ENCODE measurements around the gene TSPAN4.

Gene TSPAN4

DNA sequence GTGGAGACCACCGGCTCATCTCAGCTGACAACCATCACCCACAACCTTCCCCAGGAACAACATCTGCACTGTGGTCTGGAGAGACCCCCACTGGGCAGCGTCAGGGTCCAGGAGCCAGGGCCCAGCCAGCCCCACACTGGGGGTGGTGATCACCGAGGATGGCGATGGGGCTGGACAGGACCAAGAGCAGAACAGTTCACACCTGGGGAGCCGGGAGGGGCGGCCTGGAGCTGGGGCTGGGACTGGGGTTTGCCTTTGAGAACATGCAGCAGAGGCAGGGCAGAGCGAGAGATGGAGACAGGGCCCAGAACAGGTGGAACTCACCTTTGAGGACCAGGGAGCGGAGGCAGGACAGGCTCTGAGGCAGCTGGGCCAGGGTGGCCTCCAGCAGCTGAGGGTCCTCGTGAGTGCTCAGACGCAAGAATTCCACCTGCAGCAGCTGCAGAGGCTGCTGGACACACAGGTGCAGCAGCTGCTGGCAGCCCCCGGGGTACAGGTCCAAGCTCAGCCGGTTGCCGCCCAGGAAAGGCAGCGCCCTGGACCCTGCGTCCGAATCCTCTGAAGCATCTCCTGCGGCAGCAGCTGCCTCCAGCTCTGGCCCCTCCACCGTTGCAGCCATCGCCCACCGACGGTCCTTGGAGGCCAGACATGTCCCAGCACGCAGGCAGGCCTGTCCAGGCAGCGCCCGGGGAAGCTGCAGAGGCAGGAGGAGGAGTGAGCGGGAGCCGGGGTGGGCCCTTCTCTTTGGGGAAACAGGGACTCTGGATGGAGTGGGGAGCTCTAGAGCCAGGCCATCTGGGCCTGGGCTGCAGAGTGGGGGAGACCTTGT lies 38.7 kb upstream of the TSPAN4 start:
- Histone ChIP-seq H3K9me3 (no peaks in the 10 kb centered on the region), H3K27me3 (no peaks in the 10 kb centered on the region), H3K4me3 (ENCODE audit: low read depth, low read length) (peak overlapping the region; percentile 41; the same call in 1 of the 2 replicates), H3K4me1 (peaks cover 4% of the 10 kb centered on the region; the same call in 1 of the 2 replicates), H3K36me3 (no peaks in the 10 kb centered on the region)
- no peak for TF ChIP-seq CTCF (IDR thresholded peaks at IDR 0.05; ENCODE audit: low read depth, low read length)
- no peak for DNase-seq

DNA sequence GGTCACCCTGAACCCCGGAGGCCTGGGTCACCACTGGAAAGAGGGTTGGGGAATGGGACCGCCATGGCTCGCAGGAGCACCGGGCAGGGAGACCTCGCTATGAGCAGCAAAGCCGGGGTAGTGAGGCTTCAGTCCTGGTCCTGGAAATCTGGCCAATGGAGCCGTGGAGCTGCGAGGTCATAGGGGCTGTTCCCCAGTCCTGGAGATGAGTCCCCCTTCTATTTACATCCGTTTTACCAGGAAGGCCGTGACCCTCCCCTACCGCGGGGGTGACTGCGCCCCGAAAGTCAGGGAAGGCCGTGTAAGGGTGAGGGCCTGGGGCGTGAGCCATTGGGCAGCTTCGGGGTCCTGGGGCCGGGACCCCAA lies 38.1 kb upstream of the TSPAN4 start:
- no peak for DNase-seq
- H3K9me3 ChIP-seq, result no peaks in the 10 kb centered on the region
- no peak for TF ChIP-seq CTCF (IDR thresholded peaks at IDR 0.05; ENCODE audit: low read depth, low read length)
- no peaks in the 10 kb centered on the region for H3K27me3 ChIP-seq
- peak overlapping the region; percentile 41 for H3K4me3 ChIP-seq (ENCODE audit: low read depth, low read length)
- no peaks in the 10 kb centered on the region for H3K36me3 ChIP-seq
- peaks cover 4% of the 10 kb centered on the region; the same call in 1 of the 2 replicates for H3K4me1 ChIP-seq

DNA sequence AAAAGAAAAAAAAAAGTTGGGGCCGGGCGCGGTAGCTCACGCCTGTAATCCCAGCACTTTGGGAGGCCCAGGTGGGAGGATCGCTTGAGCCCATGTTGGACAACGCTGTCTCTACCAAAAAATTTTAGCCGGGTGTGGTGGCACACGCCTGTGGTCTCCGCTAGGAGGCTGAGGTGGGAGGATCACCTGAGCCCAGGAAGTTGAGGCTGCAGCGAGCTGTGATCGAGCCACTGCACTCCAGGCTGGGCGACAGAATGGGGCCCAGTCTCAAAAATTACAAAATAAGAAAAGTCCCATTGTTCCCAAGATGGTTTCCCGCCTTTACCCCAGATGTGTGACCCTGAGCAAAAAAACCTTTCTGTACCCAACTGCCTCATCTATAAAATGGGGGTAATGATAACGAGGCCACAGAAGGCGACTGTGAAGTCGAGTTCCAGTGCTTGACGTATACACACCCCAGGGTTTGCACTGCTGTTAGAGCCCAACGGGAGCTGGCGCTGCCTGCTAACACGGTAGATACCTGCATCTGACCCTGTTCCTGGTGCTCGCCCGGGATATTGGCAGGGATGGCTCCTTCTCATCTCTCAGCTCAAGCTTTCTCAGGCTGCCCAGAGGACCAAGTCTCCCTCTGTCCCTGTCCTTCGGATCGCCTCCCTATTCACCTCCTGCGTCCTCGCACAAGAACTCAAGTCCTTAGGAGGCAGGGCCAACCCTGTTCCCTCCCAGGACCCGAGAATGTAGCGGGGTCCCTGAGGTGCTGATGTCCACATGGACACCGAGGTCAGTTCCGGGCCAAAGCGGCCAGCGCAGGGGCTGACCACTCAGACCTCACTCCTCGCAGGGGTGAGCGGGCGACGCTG lies 34.0 kb upstream of the TSPAN4 start:
- DNase-seq, result no peak
- no peak for TF ChIP-seq CTCF (IDR thresholded peaks at IDR 0.05; ENCODE audit: low read depth, low read length)
- peaks cover 6% of the 10 kb centered on the region for H3K4me1 ChIP-seq

DNA sequence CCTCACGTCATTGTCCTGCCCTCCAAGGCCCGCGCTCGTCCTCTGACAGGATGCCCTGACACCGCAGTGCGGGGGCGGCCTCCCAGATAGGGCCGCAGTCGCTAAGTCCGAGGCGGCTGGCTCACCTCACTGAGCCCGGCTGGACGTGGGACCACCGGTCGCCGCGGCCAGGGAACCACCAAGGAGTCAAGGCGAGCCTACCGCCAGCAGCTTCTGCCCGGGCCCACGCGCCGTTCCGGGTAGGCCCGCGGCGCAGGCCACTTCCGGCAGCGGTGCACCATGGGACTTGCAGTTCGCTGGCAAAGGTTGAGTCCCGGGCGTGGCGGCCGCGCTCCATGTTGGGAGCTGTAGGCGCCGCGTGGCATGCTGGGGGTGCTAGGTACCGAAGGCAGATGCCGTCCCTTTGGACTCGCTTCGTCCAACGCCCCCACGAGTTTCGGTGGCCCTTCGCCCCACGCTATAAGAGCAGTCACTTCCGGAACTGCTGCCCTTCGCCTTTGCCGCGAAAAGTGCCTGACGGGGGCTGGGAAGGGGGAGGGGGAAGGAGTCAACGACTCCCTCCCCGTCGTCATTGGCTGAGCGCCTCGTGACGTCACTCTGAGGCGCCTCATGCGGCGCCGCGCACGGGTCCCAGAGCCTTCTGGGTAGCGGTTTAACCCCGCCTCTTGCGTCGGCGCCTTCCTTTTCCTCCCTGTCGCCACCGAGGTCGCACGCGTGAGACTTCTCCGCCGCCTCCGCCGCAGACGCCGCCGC lies 33.2 kb upstream of the TSPAN4 start, which contains the start of gene RPLP2:
Gene RPLP2, plus strand, starts transcription at position 681 of the 753 bp plus-strand sequence. CDS start 268 bp downstream, outside the sequence.
- DNase-seq, result peak; percentile 92
- no peak for TF ChIP-seq CTCF (IDR thresholded peaks at IDR 0.05; ENCODE audit: low read depth, low read length)
- H3K36me3 ChIP-seq, result peaks cover 29% of the 10 kb centered on the region
- no peaks in the 10 kb centered on the region for H3K9me3 ChIP-seq
- no peaks in the 10 kb centered on the region for H3K27me3 ChIP-seq
- H3K4me1 ChIP-seq, result peaks cover 5% of the 10 kb centered on the region
- peak within 1 kb of the TSS; percentile 81 for H3K4me3 ChIP-seq (ENCODE audit: low read depth, low read length)

More for the DNA sequence above, 34.0 kb upstream of the TSPAN4 start:
- Histone ChIP-seq H3K9me3 (no peaks in the 10 kb centered on the region), H3K27me3 (no peaks in the 10 kb centered on the region), H3K36me3 (peaks cover 28% of the 10 kb centered on the region), H3K4me3 (ENCODE audit: low read depth, low read length) (peak overlapping the region; percentile 81)

GRCh38 chr11:810040-810567 lies 32.5 kb upstream of the TSPAN4 start:
- Histone ChIP-seq H3K4me3 (ENCODE audit: low read depth, low read length) (peak overlapping the region; percentile 81), H3K4me1 (peaks cover 2% of the 10 kb centered on the region; the same call in 1 of the 2 replicates), H3K36me3 (peaks cover 29% of the 10 kb centered on the region), H3K27me3 (no peaks in the 10 kb centered on the region), H3K9me3 (no peaks in the 10 kb centered on the region)
- TF ChIP-seq CTCF (IDR thresholded peaks at IDR 0.05; ENCODE audit: low read depth, low read length), result no peak
- DNase-seq, result no peak

All from BE2C (cell line).